GM18526 (cell line): ENCODE results near the gene INSYN2B.

Source experiments
- POLR2A ChIP-seq: IDR thresholded peaks from 3 replicates; pipeline ENCODE4 v1.6.1; 2011; ENCODE audit not compliant: insufficient read length; ENCODE audit errors: extremely low read depth

Gene INSYN2B

DNA sequence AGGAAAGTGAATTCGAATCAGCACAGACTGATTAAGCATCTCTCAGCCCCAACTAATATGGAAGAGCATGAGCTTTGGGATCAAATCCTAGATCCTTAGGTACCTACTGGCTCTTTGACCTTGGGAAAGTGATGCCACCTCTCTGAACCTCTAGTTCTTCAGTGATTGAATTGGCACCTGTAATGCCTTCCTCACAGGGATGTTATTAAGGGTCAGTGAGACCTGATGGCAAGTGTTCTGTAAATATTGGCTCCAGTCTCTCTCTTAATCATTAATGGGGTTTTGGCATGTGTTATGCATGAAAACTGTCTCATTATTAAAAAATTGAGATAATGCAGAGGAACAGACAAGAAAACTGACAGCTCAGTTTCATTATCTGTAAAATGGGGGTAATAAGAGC lies 115.8 kb downstream of the INSYN2B start:
- no peak for TF ChIP-seq POLR2A

DNA sequence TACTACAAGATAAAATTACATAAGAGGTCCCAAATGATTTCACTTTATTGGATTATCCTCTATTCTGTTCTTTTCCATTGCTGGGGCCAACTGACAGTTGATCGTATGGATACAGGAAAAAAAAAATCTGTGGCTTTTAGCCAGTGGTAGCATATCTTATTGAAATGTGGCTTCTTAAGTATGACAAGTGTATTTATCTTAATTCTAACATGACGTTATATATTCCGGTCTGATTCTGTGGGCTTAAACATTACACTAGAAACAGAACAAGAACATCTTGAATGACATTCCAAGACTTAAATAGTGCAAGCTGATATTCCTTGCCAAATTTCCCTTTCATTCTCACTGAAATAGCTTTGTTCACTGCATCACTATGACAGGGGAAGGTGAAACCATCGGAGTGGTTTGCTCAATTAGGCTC lies 117.9 kb downstream of the INSYN2B start:
- TF ChIP-seq POLR2A = no peak

DNA sequence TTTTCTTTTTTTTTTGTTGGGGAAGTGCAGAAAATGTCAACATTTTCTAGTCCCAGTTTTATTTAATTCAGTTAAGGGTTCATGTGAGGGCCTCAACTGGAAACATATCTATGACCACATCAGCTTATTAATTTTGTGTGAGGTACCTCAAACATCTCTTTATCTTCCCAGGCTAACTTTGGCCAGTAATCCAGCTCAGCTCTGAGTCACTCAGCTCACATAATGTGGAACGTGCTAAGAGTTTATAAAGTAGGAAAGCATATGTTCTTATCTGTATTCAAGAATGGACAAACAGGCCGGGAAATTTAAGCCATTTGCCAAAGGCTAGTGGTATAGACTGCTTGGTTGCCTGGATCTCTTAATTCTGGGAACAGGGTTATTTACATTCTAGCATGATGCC lies 118.4 kb downstream of the INSYN2B start:
- TF ChIP-seq POLR2A = no peak

DNA sequence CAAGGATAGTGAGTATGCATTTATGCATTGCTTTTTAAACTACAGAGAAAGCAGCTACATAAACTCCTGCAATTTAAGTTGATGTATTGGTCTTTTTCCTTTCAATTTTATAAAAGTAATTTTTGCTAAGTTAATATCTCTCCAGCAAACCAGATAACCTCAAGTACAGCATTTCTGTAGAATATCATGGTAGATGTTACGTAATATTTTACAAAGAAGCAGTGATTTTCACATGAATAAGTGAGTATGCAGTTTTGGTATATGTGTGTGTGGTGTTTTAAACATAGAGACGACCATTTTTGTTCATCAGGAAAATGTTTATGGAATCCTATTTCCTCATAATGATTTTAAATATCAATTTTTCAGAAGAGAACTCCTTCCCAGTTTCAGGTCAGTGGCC lies 118.9 kb downstream of the INSYN2B start:
- TF ChIP-seq POLR2A = no peak

DNA sequence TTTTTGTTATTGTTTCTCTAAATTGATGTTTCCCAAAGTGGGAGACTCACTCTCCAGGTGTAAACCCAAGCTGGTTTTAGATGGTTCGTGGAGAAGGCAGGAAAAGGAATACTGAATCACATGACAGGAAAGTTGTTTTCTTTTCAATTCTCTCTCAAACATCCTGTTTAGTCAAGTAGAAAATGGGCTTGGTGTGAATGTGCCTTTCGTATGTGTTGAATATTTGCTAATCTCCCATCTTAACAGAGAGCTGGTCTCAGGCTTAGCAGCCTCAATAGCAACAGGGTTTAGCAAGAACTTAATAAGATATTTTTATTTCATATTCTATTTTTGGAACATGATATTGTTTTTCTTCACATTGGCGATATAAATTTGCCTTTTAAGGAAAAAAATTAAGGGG lies 119.7 kb downstream of the INSYN2B start:
- no peak for TF ChIP-seq POLR2A

DNA sequence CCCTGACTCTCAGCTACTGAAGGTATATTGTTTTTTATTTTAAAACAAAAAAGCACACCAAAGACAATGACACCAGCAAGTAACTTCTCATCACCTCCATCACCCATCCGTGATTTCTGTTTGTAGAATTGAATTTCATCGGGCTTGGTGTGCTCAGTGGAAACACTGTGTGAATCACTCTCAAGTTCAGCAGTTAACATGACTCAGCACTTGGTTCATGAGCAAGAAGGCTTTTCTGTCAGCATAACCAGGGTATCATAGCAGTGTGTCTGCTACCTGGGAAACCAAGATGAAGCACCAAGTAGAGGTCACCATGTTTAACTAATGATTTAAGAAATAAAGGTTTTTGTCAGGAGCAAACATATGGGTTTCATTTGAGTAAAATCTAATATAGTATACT lies 123.7 kb downstream of the INSYN2B start:
- TF ChIP-seq POLR2A = no peak

DNA sequence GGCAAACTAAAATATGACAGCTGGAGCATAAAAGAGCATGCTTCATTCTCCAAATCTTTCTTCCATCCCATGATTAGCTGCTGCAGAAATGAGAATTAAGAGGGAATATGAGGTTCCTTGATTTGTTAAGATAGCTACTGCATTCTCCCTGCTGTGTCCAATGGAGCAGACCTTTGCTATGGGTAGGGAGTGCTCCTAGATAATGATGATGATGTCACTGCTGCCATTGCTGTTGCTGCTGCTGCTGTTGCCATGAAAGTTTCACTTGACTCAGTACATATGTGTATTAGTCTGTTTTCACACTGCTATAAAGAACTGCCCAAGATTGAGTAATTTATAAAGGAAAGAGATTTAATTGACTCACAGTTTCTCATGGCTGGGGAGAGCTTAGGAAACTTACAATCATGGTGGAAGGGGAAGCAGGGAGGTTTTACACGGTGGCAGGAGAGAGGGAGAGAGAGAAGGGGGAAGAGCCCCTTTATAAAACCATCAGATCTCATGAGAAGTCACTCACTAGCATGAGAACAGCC lies 128.9 kb downstream of the INSYN2B start:
- TF ChIP-seq POLR2A = no peak

DNA sequence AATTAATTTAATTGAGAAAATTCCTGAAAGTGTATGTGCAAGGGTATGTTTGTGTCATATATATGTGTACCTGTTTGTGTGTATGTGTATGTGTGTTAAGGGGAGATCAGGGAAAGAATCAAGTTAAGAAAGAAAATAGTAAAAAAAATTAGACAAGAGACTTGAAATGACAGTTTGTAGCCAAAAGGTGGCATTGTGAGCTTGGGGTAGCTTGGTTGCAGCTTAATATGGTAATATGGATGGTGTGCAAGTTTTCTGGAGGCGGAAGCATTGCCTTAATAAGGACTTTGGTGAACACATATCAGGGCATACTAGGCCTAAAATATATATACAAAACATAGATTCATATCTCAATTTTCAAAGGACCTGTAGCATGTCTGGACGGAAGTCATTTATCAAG lies 129.9 kb downstream of the INSYN2B start:
- TF ChIP-seq POLR2A = no peak

DNA sequence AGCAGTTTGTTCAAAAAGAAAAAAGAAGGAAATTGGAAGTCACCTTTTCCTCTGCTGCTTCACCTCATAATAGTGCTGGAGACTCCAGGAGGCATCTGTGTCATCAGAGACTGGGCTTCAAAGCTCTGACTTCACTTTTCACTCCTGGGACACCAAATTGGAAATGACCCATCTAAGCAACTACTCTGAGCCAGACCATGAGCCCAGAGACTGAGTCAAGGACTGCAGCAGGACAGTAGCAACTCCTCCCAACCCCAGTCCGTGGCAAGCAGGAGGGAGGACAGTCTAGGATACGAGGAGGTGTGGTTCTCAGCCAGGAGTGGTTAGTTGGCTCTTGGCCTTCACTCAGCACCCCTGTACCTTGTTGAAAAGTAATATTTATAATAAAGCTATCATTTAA lies 131.5 kb downstream of the INSYN2B start:
- no peak for TF ChIP-seq POLR2A

DNA sequence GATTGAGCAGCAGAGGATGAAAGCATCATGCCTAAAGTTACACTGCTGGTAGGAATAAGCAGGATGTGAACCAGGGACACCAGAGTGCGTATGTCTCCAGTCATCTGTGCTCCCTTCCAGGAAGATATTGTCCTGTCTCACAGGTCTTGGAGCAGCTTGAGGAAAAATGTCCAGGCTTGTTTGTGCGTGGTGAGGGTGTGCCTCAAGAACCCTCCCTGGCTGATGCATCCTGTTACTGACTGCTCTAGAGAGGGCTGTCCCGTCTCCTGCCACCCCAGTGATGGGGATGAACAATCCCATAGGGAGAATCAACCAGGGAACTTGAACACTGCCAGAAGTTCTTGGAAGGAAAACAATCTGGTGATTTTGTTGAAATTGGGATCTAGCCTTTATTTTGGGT lies 132.0 kb downstream of the INSYN2B start:
- no peak for TF ChIP-seq POLR2A

DNA sequence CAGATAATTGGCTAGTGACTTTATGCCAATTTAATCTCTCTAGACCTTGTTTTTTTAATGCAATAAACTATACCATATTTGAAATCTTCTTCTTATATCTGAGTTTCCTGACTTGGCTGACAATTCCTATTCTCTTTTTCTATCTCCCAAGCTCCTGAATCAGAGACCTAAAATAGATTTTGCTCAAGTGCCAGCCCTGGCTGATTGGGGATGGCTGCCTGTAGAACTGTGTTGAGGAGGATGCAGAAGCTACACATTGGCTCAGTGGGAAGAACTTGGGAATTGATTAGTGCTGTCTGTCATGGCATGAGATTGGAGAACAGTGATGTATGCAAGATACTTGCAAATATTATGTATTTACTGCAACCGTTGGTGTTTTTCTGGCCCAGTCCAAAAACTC lies 132.8 kb downstream of the INSYN2B start:
- TF ChIP-seq POLR2A = no peak

DNA sequence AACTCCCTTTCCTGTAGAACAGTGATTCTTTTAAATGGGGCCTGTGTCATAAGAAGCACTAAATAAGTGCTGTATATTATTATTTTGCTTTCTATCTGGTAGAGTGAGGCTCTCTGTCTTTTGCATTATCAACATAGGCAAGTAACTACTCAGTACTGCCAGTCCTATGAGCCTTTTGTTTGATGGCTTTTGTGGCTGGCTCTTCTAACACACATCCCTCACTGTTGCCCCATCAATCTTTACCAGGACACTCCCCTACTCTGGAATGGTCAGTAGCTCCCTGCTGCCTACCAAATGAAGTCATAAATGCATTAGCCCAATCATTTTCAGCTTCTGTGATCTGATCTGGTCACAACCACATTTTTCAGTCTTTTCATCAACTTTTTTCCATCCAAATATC lies 137.6 kb downstream of the INSYN2B start:
- TF ChIP-seq POLR2A = no peak

DNA sequence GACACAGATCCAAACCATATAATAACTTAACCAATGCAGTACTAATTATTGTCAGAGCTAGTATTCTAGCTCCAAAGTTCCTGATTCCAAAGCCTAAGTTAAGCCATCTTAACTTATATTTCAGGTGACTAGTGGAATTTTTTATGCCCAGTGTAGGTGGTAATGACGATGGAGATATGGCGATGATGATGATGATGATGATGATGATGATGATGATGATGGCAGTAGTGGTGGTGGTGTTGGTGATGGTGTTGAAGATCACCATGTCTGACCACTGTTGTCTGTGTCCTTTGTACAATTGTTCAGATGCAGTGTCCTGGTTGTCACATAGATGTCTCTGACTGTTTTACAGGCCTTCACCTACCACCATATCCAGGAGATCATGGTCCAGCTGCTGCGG lies 139.9 kb downstream of the INSYN2B start:
- no peak for TF ChIP-seq POLR2A

DNA sequence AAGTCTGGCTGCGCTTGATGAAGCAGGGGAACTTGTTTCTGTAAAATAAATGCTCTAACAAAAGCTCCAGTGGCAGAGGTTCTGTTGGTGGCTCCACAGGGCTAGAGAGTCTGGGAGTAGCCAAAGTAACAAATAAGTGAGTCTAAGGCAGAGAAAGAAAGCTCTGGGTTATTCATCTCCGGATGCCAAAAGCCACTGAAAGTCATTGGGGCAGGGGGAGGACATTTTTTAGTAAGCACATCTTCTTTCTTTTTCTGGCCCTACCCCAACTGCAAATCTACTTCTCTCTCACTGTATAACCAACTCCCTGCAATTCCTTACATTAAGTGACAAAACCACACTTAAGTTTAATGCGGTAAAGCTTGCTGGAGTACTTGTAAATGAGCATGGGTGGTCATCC lies 141.6 kb downstream of the INSYN2B start:
- no peak for TF ChIP-seq POLR2A

DNA sequence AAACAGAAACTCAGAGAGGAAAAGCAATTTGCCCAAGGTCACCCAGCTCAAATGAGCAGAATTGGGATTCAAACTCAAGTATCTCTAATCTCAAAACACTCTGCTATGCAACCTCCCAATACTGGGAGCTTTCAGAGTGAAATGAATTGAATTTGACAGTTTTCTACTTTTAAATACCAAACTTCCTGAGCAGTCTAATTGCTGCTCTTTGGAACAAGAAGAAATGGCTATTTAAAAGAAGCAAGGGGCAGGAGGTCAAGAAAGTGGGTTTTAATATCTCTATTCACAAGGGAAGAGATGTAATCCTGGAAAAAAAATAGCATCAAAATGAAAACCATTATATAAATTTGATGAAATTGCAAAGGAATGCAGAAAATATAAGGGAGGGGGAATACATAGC lies 142.6 kb downstream of the INSYN2B start:
- TF ChIP-seq POLR2A = no peak

DNA sequence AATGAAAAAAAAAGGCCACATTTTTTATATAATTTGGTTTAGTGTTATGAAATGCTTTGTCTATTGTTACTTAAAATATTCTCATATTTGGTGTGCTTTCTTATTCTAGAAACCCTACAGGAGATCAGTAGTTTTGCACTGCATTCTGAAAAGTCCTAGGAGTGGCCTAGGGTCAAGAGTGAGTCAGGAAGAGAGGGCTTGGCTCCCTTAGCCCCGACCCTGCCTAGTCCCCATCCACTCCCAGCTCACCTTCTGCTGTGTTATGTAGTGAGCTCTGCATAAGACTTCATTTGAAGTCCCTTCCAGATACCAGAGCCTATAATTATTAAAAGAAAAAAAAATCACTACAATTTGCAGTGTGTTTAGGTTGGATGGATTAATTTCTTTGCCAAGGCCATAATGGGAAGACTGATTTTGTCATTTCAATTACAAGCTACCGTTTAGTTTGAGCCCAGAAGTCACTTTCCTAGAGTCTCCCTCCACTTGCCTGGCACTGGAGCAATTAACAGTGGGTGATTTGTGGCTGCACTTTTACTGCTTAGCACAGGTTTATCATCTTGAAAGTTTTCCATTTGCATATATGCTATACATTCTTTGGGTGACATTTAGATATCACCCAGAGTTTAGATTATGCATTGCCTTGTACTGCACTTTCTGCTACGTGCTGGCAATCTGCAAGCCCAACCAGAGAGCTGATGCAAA lies 143.3 kb downstream of the INSYN2B start:
- TF ChIP-seq POLR2A = no peak

DNA sequence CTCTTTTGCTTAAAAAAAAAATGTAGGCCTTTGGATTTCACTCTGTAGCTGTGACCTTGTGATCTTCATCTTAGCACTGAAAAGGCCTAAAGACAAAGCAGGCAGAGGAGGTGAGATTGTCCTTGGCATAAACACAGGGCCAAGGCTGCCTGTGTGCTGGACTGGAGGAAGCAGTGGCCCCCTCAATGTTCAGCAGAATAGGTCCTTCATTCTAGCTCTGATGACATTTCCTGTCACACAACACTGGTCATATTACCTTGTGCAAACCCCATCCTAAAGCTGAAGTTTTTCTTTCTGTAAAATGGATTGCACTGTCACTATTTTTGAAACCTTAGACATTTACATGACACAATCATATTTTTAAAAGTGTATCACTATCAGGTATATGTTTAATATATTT lies 147.4 kb downstream of the INSYN2B start:
- TF ChIP-seq POLR2A = no peak

DNA sequence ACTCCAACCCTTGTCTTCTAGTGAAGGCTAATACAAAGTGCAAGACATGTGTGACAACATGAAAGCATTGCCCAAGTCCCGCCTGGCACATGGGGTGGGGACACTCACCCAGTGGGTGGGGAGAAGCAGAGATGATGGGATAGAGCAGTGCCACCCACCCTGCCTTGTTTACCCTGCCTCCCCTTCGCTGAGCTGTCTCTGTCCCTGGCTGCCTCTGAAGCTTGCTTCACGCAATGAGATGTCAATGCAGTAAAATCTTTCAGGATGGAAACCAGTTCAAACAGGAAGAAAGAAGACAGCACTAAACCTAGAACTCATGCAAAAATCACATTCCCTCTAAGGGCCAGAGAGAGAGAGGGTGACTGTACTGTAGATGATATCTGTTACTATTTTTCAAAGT lies 148.0 kb downstream of the INSYN2B start:
- no peak for TF ChIP-seq POLR2A

DNA sequence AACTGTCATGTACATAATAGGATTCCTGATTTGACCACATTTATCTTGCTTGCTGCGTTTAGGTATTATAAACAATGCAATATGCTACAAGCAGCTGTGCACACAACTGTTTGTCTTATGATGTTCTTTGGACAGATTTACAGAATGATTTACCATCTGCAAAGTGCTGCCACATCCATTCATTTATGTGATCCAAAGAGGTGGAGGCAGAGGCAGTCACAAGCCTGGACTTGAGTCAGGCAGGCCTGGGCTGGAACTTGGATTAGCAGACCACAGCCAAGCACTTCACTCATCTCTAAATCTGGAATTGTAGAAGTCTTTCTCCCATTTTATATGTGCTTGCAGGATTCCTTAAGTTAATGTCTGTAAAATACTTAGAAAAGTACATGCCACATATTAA lies 149.0 kb downstream of the INSYN2B start:
- no peak for TF ChIP-seq POLR2A
